ENCODE data around the gene SPSB1.

The SPSB1 gene

GRCh38 chr1:9307303-9307702 is 14.6 kb downstream of the SPSB1 start:
- H3K4me3 ChIP-seq (ENCODE audit: low read depth, low read length) = no peak overlapping the region
- TF ChIP-seq CTCF (IDR thresholded peaks at IDR 0.05; ENCODE audit: insufficient read depth, low read depth, low read length, missing control alignments) = no peak
- no peak for DNase-seq (ENCODE audit: low read depth)

GRCh38 chr1:9308236-9308785 is 15.6 kb downstream of the SPSB1 start:
- TF ChIP-seq CTCF (IDR thresholded peaks at IDR 0.05; ENCODE audit: insufficient read depth, low read depth, low read length, missing control alignments) = no peak
- no peak overlapping the region for H3K4me3 ChIP-seq (ENCODE audit: low read depth, low read length)
- DNase-seq (ENCODE audit: low read depth) = no peak

- DNase-seq (ENCODE audit: low read depth) = no peak
- no peak for TF ChIP-seq CTCF (IDR thresholded peaks at IDR 0.05; ENCODE audit: insufficient read depth, low read depth, low read length, missing control alignments)
- H3K4me3 ChIP-seq (ENCODE audit: low read depth, low read length) = no peak overlapping the region
These were observed 16.4 kb downstream of the SPSB1 start for GRCh38 chr1:9309080-9309479.

- no peak for TF ChIP-seq CTCF (IDR thresholded peaks at IDR 0.05; ENCODE audit: insufficient read depth, low read depth, low read length, missing control alignments)
- H3K4me3 ChIP-seq (ENCODE audit: low read depth, low read length) = no peak overlapping the region
- no peak for DNase-seq (ENCODE audit: low read depth)
These were observed 17.3 kb downstream of the SPSB1 start for GRCh38 chr1:9309991-9310390.

- H3K4me3 ChIP-seq (ENCODE audit: low read depth, low read length) = no peak overlapping the region
- DNase-seq (ENCODE audit: low read depth) = no peak
- TF ChIP-seq CTCF (IDR thresholded peaks at IDR 0.05; ENCODE audit: insufficient read depth, low read depth, low read length, missing control alignments) = no peak
These were observed 18.3 kb downstream of the SPSB1 start for GRCh38 chr1:9311029-9311428.

- H3K4me3 ChIP-seq (ENCODE audit: low read depth, low read length) = no peak overlapping the region
- no peak for TF ChIP-seq CTCF (IDR thresholded peaks at IDR 0.05; ENCODE audit: insufficient read depth, low read depth, low read length, missing control alignments)
- no peak for DNase-seq (ENCODE audit: low read depth)
These were observed 18.8 kb downstream of the SPSB1 start for GRCh38 chr1:9311479-9311878.

- no peak for TF ChIP-seq CTCF (IDR thresholded peaks at IDR 0.05; ENCODE audit: insufficient read depth, low read depth, low read length, missing control alignments)
- H3K4me3 ChIP-seq (ENCODE audit: low read depth, low read length) = no peak overlapping the region
- DNase-seq (ENCODE audit: low read depth) = no peak
These were observed 19.6 kb downstream of the SPSB1 start for GRCh38 chr1:9312168-9312720.
